Measurements from ENCODE around the gene SORCS2.

SORCS2 gene

DNA sequence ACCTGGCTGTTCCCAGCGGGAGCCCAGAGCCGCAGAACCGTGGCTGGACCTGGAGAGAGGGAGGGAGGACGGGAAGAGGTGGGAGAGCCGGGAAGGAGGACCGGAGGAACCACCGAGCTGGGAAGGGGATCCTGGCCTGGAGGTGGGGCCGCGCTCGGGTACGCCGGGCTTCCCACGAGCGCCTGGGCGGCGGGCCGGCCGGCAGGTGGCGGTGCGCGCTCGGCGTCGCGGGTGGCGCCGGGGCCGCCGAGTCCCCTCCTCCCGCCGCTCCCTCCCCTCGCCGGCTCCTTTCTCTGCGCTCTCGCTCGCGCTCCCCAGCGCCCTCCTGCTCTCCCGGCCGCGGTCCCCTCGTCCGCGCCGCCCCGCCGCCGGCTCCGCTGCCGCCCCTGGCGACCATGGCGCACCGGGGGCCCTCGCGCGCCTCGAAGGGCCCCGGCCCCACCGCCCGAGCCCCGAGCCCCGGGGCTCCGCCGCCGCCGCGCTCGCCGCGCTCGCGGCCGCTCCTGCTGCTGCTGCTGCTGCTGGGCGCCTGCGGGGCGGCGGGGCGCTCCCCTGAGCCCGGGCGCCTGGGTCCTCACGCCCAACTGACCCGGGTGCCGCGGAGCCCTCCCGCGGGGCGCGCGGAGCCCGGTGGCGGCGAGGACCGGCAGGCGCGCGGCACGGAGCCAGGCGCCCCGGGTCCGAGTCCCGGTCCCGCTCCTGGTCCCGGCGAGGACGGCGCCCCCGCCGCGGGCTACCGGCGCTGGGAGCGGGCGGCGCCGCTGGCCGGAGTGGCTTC lies at the start of gene SORCS2:
TSS of gene SORCS2 (plus strand) at position 287 of the 778 bp plus-strand sequence.
- DNase-seq (ENCODE audit: insufficient read length, low spot score) (peak; percentile 67), FAIRE-seq (no peak)

DNA sequence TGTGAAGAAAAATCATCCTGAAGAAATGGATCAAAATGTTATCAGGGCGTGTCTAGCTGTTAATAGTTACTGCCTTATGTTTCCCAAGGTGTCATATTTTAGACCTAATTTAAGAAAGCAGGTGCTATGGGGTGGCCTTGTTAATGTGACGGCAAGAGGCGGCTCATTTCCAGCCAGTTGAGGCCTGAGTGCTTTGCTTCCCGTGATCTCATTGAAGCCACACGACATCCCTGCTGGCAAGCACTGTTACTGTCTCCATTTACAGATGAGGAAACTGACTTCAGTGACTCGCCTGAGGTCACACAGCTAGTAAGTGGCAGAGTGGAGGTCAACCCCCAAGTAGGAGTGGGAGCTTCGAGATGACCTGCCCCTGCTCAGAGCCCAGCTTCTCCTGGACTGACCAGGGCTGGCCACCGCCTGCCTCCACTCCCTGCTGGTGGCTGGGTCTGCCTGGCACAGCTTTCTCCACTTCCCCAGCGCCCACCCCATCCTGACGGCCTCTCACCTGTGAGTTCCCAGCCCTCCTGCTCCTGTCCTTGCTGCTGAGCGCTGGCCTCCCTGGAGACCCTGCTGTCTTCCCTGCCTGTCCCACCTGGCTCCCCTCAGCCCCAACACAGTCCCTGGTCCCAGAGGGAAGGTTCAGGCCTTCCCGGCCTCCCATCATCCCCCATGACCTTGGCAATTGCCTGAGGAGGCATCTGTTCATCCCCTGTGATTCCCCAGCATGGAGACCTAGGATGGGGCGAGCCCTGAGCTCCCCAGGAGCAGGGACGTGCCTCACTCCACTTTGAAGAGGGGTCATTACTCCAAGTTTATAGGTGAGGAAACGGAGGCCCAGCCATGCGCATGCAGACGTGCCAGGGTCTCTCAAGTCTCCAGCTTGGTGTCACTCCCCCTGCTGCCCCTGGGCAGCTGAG lies 47.7 kb upstream of the SORCS2 start:
- no peak for DNase-seq (ENCODE audit: insufficient read length, low spot score)
- FAIRE-seq = no peak

DNA sequence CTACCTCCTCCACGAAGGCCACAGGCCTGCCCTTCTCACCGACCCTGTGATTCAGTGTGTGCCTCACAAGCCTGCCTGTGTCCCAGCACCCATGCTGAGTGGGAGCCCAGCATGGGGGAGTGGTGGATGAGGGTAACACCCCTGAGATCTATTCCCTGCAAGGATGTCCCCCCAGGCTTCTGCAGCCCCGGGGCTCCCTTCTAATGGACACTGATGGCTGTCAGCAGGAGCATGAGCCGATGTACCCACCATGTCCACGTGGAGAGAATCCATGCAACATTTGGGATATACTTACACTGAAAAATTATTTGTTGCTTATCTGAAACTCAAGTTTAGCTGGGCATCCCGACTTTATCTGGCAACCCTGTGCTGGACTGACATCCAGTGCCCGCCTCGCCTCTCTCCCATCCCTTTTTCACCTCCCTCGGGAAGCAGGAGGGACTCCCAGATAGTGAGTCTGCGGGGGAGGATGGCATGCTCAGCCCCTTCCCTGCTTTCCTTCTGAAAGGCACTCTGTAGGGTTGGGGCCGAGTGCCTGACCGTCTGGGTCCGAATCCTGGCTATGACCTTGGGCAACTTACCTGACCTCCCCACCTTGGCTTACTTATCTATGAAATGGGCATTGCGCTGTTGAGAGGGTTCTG lies 46.9 kb upstream of the SORCS2 start:
- FAIRE-seq (no peak), DNase-seq (ENCODE audit: insufficient read length, low spot score) (no peak)

DNA sequence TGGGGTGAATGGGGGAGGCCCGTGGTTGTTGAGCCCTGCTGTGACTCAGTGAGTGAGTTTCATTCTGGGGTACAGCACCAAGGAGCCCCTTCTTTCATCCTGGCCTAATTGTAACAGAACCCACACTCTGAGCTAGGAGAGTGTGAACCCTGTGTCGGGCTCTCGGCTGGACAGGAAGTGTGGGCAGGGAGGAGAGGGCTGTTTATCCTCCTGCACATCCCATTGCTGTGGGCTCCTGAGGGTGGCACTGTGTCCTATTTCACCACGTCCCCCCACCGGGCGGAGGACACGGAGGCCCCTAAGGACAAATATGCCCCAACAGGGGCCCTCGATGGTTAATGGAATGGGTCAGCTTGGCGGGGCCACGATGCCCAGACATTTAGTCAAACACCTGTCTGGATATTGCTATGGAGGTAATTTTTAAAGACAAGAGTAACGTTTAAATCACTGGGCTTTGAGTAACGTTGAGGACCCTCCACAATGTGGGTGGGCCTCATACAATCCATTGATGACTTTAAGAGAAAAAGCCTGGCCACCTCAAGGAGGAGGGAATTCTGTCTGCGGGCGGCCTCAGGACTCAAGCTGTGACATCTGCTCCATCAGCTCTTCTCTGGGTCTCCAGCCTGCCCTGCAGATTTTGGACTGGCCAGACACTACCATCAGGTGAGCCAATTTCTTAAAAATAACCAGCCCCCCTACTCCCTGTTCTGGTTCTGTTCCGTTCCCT lies 46.1 kb upstream of the SORCS2 start:
- DNase-seq (ENCODE audit: insufficient read length, low spot score) (no peak), FAIRE-seq (no peak)

DNA sequence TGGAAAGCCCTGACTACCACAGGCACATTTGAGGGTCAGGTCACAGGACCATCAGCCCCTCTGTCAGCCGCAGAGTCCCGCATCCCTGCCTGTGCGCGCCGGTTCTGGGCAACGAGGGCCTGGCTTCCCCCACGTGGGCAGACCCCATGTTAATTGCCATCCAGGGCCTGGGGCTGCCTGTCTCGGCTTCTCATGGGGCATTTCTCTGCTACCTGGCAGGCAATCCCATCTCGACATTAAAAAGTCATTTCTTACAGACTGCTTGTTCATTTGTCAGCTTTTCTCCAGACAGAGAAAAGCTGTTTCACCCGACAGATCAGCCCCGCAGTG lies 45.6 kb upstream of the SORCS2 start:
- DNase-seq (ENCODE audit: insufficient read length, low spot score) (no peak), FAIRE-seq (no peak)

DNA sequence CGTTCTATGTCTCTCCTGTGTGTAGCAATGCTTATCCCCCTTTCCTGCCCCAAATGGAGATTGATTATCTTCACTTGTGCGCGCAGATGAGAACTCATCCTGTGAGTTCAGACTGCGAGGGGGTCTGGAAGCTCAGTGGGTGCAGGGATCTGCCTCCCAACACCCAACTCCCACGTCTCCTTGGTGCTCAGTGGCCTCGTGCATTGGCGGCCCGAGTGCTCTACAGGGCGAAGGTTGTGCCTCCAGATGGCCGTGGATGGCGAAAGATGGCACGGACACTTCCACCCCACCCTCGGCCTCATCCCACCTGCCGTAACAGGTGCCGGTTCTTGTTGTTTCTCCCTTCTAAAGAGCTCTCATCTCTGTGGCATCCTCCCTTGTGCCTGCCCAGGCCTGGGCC lies 45.1 kb upstream of the SORCS2 start:
- no peak for FAIRE-seq
- no peak for DNase-seq (ENCODE audit: insufficient read length, low spot score)

DNA sequence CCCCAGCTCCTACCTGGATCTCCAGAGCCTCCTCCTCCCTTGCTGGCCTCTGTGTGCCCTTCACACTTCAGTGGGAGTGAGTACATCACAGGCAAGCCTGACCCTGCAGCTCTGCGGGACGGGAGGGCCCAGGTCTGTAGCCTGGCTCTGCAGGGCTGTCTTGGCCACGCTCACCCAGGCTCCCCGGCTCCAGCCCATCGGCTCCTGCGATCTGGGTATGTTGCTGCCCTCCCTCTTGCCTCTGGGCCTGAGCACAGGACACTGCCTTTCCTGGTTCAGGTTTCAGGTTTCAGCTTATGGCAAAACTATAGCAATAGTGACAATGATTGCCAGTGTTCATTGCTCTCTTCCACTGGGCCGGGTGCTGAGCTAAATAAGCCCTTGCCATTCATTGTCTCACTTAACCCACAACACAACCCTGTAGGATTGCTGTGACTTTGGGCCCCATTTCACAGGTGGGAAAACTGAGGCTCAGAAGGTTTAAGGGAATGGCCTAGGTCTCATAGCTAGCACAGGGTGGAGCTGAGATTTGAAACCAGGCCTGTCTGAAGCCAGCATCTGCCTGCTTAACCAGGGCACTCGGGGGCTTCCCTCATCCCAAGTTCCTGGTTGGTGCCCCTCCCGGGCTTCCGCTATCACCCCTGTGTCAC lies 44.6 kb upstream of the SORCS2 start:
- no peak for FAIRE-seq
- DNase-seq (ENCODE audit: insufficient read length, low spot score) = no peak

DNA sequence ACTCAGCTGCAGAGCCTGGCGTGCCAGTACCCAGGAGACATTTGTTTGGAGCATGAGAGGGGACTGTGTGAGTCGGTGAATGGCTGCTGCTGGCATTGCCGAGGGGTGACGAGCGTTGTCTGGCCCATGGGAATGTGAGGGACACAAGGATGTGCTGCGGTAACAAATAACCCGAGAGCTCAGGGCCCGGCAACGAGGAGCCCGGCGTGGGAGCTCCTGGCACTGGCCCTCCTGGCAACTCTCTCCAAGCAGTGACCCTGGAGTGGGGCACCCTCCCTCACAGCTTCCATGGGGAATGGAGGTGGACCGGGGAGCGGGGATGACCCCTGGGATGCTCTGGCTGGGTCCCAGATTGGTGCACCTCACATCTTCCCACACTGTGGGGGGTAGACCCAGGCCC lies 44.0 kb upstream of the SORCS2 start:
- FAIRE-seq (no peak), DNase-seq (ENCODE audit: insufficient read length, low spot score) (no peak)

DNA sequence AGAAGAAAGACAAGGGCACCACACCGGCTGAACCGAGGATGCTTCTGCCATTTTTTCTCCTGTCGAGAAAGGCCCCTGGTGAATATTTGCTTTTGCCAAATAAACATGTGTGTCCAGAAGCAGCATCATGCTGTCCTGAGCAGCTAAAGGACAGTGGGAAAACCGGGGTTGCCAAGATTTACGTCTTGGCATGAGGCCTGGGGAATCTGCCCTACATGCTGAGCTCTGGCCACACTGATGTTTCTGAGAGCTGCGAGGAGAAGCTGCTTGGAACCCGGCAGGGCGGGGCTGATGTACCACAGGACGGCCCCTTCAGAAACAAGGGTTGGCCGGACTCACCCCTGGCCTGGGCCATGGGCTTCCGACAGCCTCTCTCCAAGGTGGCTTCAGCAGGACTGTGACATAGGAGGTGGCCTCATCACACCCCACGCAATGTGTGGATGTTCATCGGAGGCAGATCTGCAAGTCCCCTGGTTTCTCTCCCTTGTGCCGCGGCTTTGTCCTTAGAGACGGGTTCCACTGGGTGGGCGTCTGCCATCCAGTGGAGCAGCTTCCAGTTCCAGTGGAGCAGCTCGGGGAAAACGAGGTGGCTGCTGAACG lies 42.2 kb upstream of the SORCS2 start:
- no peak for DNase-seq (ENCODE audit: insufficient read length, low spot score)
- FAIRE-seq = no peak

DNA sequence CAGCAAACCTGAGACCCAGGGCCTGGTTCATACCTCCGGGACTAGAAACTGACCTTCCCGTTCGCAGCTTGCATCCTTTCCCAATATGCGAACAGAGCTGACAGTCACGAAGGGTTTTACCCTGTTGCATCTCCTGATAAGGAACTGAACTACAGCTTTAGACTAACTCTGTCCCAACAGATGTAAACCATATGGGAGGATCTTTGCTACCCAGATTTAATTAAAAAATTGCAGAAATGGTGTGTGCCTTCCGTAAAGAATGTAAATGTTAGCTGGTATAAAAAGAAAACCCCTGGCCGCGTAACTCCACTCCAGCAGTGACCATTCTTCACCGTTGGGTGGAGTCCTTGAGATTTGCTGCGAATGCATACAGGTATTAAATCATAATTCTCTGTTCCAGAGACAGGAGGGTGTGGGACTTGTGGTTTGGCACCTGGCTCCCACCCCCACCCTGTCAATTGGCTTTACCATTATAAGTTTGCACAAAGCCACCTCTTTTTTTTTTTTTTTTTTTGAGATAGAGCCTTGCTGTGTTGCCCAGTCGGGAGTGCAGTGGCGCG lies 40.6 kb upstream of the SORCS2 start:
- FAIRE-seq (no peak), DNase-seq (ENCODE audit: insufficient read length, low spot score) (no peak)

DNA sequence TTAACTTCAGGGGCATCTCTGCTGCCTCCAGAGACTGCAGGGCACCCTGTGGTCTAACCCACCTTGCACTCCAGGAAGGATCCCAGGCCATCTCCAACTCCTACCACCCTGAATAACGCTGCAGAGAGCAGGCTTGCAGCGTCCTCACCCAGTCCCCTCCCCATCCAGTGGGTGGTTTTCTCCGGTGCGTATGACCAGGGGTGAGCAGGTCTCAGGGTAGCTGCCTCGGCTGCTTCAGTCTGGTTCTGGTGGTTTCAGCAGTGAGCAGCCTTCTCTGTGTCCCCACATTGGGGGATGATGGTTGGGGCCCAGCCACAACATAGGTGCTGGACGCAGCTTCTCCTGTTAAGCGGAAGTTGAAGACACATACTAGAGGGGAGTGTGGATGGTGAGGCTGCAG lies 38.6 kb upstream of the SORCS2 start:
- no peak for DNase-seq (ENCODE audit: insufficient read length, low spot score)

DNA sequence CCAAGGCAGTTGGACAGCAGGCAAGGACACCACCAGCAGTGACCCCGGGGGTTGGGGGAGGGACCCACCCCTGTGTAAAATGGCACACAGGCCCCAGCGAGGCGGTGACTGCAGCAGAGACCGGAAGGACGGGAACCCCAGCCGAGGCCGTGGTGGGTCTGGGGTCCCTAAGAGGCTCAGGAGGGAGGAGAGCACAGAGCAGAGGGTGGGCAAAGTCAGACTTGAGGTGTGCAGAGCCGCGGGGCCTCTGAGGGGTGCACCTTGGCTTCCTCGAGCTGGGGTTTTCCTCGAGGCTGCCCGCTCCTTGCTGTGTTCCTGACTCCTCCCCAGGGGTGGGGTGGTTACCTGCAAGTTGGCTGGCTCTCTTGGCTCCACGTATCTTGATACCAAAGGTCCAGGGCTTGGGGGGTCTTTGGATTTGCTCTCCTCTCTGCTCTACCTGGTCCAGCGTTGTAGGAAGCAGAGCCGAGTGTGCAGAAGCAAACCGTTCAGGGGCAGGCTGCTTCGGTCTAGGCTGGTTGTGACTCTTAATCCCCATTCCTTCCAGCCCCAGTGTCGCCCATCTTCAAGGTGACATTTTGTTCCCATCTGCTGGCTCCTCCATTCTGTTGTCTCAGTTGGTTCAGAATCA lies 37.9 kb upstream of the SORCS2 start:
- DNase-seq (ENCODE audit: insufficient read length, low spot score) (no peak), FAIRE-seq (no peak)

More for the DNA sequence above, 38.6 kb upstream of the SORCS2 start:
- FAIRE-seq = no peak

DNA sequence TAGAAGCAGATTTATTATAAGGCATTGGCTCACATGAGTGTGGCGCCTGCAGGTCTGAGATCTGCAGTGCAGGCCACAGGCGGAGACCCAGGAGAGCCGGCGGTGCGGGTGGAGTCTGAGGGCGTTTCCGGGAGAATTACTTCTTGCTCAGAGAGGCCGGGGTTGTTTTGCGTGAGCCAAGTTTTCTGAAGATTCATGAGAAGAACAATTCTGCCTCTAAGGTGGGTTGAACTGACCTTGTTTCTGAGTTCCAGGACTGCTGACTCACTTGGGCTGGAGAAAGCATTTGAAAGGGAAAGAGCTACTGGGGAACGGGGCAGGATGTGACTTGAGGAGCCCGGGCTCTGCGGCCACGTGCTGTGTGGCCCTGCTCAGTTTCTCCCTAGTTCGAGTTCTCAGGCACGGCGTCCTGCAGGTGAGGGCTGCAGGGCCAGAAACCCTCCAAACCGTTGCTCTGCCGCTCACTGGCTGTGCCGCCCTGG lies 36.7 kb upstream of the SORCS2 start:
- FAIRE-seq (no peak), DNase-seq (ENCODE audit: insufficient read length, low spot score) (no peak)

DNA sequence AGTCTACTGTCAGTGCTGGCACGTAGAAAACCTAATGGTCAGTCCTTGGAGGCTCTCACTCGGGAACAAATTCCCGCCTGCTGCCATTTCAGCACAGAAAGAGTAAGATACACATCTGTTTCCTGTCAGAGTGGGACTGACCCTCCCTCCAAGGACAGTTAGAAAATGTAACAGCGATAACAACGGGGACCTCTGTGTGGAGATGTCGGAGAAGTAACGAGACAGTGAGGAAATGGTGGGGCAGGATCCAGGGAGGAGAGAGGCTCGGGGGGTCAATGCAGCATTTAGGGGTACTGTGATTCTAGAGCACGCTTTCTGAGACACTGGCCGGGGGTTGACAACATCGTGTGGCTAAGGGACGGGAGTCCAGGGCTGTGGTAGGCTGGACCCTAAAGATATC lies 36.0 kb upstream of the SORCS2 start:
- FAIRE-seq = no peak
- DNase-seq (ENCODE audit: insufficient read length, low spot score) = no peak

DNA sequence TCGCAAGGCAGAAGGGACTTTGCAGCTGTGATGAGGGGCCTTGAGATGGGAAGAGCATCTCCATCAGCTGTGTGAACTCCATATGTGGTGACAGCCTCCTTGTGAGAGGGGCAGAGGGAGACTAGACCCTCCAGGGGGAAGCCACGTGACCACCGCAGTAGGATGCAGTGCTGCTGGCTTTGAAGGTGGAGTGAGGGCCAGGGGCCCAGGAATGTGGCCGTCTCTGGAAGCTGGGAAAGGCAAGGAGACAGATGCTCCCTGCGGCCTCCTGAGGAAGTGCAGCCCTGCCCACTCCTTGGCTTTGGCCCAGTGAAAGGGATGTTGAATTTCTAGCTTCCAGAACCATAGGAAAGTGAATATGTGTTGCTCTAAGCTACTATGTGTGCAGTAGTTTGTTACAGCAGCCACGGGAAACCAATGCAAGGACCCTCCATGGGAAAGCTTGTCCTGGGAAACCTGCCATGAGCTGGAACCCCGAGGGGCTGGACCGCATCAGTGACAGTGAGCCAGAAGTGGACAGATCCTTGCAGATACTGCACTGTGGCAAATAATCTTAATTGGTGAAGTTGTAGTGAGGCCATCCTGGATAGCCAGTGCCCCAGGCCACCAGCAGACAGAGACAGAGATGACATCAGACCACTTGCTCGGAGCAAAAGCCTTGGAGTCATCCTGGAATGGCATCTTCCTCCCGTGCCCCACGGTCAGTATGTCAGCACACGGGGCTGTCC lies 35.4 kb upstream of the SORCS2 start:
- FAIRE-seq = no peak

DNA sequence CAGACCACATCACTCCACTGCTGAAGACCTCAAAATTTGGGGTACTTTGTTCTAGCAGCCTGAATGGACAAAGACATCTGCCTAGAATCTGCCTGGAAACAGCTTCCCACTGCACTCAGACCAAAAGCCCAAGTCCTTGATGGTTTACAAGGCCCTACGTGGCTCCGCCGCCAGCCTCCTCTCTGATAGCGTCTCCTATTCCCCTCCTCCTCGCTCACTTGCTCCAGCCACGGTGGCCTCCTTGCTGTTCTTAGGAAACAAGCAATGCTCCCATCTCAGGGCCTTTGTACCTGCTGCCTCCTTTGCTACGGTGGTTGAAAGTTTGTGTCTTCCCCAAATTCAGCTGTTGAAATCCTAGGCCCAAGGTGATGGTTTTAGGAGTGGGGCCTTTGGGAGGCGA lies 34.7 kb upstream of the SORCS2 start:
- FAIRE-seq (no peak), DNase-seq (ENCODE audit: insufficient read length, low spot score) (no peak)

More for the DNA sequence above, 35.4 kb upstream of the SORCS2 start:
- no peak for DNase-seq (ENCODE audit: insufficient read length, low spot score)

DNA sequence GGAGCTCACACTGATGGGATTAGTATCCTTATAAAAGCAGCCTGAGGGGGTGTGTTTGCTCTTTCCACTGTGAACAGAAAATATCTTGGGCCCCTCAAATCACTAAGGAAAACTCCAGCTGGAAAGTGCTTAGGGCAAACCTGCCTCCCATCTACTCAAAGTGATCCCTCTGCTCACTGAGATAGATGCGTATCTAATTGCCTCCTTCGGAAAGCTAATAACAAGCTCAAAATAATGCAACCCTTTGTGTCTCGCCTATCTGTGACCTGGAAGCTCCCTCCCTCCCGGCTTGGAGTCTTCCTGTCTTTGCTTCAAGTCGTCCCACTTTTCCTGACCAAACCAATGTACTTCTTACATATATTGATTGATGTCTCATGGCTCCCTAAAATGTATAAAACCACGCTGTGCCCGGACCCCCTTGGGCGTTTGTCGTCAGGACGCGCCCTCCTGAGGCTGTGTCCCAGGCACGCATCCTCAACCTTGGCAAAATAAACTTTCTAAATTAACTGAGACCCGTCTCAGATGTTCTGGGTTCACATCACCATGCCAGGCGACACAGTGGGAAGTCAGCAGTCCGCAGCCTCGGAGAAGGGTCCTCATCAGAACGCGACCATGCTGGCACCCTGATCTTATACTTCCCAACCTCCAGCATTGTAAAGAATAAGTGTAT lies 34.1 kb upstream of the SORCS2 start:
- no peak for FAIRE-seq
- no peak for DNase-seq (ENCODE audit: insufficient read length, low spot score)

DNA sequence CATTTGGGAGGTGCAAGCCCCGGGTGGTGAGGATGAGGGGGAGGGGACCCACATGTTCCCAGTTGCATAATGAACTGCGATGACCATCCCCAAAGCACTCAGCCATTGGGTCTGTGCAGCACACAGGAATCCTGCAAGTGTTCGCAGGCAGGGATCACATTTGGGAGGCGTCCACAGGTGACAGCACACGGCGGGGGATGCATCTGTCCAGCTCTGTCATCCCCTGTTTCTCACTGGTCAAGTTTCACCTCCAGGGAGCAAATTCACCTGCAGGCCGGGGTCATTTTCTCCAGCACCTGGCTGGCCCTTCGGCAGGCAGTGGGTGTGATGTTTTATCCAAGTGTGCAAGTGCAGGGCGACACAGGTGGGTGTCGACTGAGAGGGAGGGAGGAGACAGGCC lies 33.3 kb upstream of the SORCS2 start:
- FAIRE-seq (no peak), DNase-seq (ENCODE audit: insufficient read length, low spot score) (no peak)
